ENCODE results near the gene ICA1L. TPM values are rescaled to one million over a fixed set of nuclear protein-coding genes. Genes with fewer than 3 reads are reported as not detected.

The ICA1L gene
- polyA plus RNA-seq, 1 experiment = 3.3 TPM

- H3K27me3 ChIP-seq (ENCODE audit: control insufficient read depth, insufficient read depth, low read length) = no peaks in the 10 kb centered on the region
- H3K9me3 ChIP-seq (ENCODE audit: control insufficient read depth, insufficient read depth, low read length) = no peaks in the 10 kb centered on the region
- TF ChIP-seq CTCF (IDR thresholded peaks at IDR 0.05; ENCODE audit: low read depth, low read length) = no peak
- POLR2A ChIA-PET = interaction anchor here (0.5 kb wide), 1 partner anchor 53 kb away, joined by 13 read pairs; no protein-coding TSS in a partner anchor
- no peak overlapping the region for H3K27ac ChIP-seq (ENCODE audit: low read depth, low read length)
- CTCF ChIA-PET = interaction anchor here (0.6 to 2.5 kb wide), 2 partner anchors 296 to 314 kb away, joined by 4 to 6 read pairs; no protein-coding TSS in a partner anchor
- DNase-seq (ENCODE audit: low read depth, low spot score) = no peak
- H3K4me3 ChIP-seq (ENCODE audit: low read depth, low read length) = no peak overlapping the region
Observed at GRCh38 chr2:202885190-202885589, 13.6 kb upstream of the ICA1L start.

- DNase-seq (ENCODE audit: low read depth, low spot score) = peak; percentile 36
- POLR2A ChIA-PET = no interaction called here
Observed at GRCh38 chr2:202883987-202884675, 12.6 kb upstream of the ICA1L start.

GRCh38 chr2:202881570-202881969 is 10.0 kb upstream of the ICA1L start:
- Histone ChIP-seq H3K4me3 (ENCODE audit: low read depth, low read length) (no peak overlapping the region), H3K9me3 (ENCODE audit: control insufficient read depth, insufficient read depth, low read length) (no peaks in the 10 kb centered on the region), H3K27me3 (ENCODE audit: control insufficient read depth, insufficient read depth, low read length) (no peaks in the 10 kb centered on the region), H3K27ac (ENCODE audit: low read depth, low read length) (no peak overlapping the region)
- TF ChIP-seq CTCF (IDR thresholded peaks at IDR 0.05; ENCODE audit: low read depth, low read length) = no peak
- ChIA-PET CTCF (no interaction called here), POLR2A (no interaction called here)
- DNase-seq (ENCODE audit: low read depth, low spot score) = no peak

More at GRCh38 chr2:202883987-202884675, 12.6 kb upstream of the ICA1L start:
- Histone ChIP-seq H3K27me3 (ENCODE audit: control insufficient read depth, insufficient read depth, low read length) (no peaks in the 10 kb centered on the region), H3K9me3 (ENCODE audit: control insufficient read depth, insufficient read depth, low read length) (no peaks in the 10 kb centered on the region), H3K27ac (ENCODE audit: low read depth, low read length) (peak overlapping the region; percentile 31), H3K4me3 (ENCODE audit: low read depth, low read length) (no peak overlapping the region)
- CTCF ChIA-PET = interaction anchor here (0.8 to 2.5 kb wide), 2 partner anchors 53 to 295 kb away, joined by 3 to 6 read pairs; no protein-coding TSS in a partner anchor
- TF ChIP-seq CTCF (IDR thresholded peaks at IDR 0.05; ENCODE audit: low read depth, low read length) = peak; percentile 38

GRCh38 chr2:202877699-202878098 is 6.1 kb upstream of the ICA1L start:
- ChIA-PET CTCF (interaction anchor here (0.6 kb wide), 1 partner anchor 304 kb away, joined by 9 read pairs; no protein-coding TSS in a partner anchor), POLR2A (no interaction called here)
- Histone ChIP-seq H3K27ac (ENCODE audit: low read depth, low read length) (no peak overlapping the region), H3K4me3 (ENCODE audit: low read depth, low read length) (no peak overlapping the region), H3K9me3 (ENCODE audit: control insufficient read depth, insufficient read depth, low read length) (no peaks in the 10 kb centered on the region), H3K27me3 (ENCODE audit: control insufficient read depth, insufficient read depth, low read length) (no peaks in the 10 kb centered on the region)
- DNase-seq (ENCODE audit: low read depth, low spot score) = no peak
- TF ChIP-seq CTCF (IDR thresholded peaks at IDR 0.05; ENCODE audit: low read depth, low read length) = no peak
